ENCODE data around the gene TTC1.

Gene TTC1

GRCh38 chr5:160090059-160090458, 81.1 kb downstream of the TTC1 start:
- DNase-seq, result no peak

- no peak for DNase-seq
These were observed 83.6 kb downstream of the TTC1 start for GRCh38 chr5:160092514-160092913.

GRCh38 chr5:160092960-160093707, 84.2 kb downstream of the TTC1 start:
- no peak for DNase-seq

- no peak for DNase-seq
These were observed 87.2 kb downstream of the TTC1 start for GRCh38 chr5:160096178-160096577.

- DNase-seq, result no peak
These were observed 89.1 kb downstream of the TTC1 start for GRCh38 chr5:160097991-160098390.

GRCh38 chr5:160105686-160106360, 96.9 kb downstream of the TTC1 start:
- no peak for DNase-seq

- DNase-seq, result no peak
These were observed 99.2 kb downstream of the TTC1 start for GRCh38 chr5:160108124-160108523.
